ENCODE measurements around the gene PTPRF.

PTPRF gene

GRCh38 chr1:43538969-43539368, 8.3 kb downstream of the PTPRF start:
- no peak for TF ChIP-seq YY1 (IDR thresholded peaks at IDR 0.05; ENCODE audit: low read depth)
- TF ChIP-seq EP300 (IDR thresholded peaks at IDR 0.05; ENCODE audit: borderline replicate concordance) = no peak
- no peak for TF ChIP-seq RAD21 (IDR thresholded peaks at IDR 0.05; ENCODE audit: low read depth)

- TF ChIP-seq CEBPB (IDR thresholded peaks at IDR 0.05) (0 out of 2 replicates have a peak, but pooled peaks have one; percentile 6), RAD21 (IDR thresholded peaks at IDR 0.05; ENCODE audit: low read depth) (no peak), TEAD4 (IDR thresholded peaks at IDR 0.05) (no peak)
Observed at GRCh38 chr1:43539726-43540434, 9.2 kb downstream of the PTPRF start.

- TF ChIP-seq TCF12 (IDR thresholded peaks at IDR 0.05; ENCODE audit: low read depth) (no peak), FOXM1 (IDR thresholded peaks at IDR 0.05; ENCODE audit: borderline replicate concordance, low read depth) (no peak), RAD21 (IDR thresholded peaks at IDR 0.05; ENCODE audit: low read depth) (no peak), NFIC (IDR thresholded peaks at IDR 0.05) (no peak), TAF1 (IDR thresholded peaks at IDR 0.05; ENCODE audit: low read depth) (no peak), TEAD4 (IDR thresholded peaks at IDR 0.05) (no peak), YY1 (IDR thresholded peaks at IDR 0.05; ENCODE audit: low read depth) (no peak), EGR1 (IDR thresholded peaks at IDR 0.05) (no peak), EP300 (IDR thresholded peaks at IDR 0.05; ENCODE audit: borderline replicate concordance) (no peak), MAX (IDR thresholded peaks at IDR 0.05) (no peak), REST (IDR thresholded peaks at IDR 0.05; ENCODE audit: low read depth) (no peak), CREB1 (IDR thresholded peaks at IDR 0.05; ENCODE audit: low read depth) (no peak), USF1 (IDR thresholded peaks at IDR 0.05) (no peak), CEBPB (IDR thresholded peaks at IDR 0.05) (no peak), ZBTB7A (IDR thresholded peaks at IDR 0.05; ENCODE audit: low read depth) (no peak)
Observed at GRCh38 chr1:43540653-43541071, 10.0 kb downstream of the PTPRF start.

- TF ChIP-seq TAF1 (IDR thresholded peaks at IDR 0.05; ENCODE audit: low read depth) (no peak), NFIC (IDR thresholded peaks at IDR 0.05) (no peak), ZBTB7A (IDR thresholded peaks at IDR 0.05; ENCODE audit: low read depth) (no peak), USF1 (IDR thresholded peaks at IDR 0.05) (no peak), CEBPB (IDR thresholded peaks at IDR 0.05) (no peak), EGR1 (IDR thresholded peaks at IDR 0.05) (no peak), RAD21 (IDR thresholded peaks at IDR 0.05; ENCODE audit: low read depth) (no peak), CREB1 (IDR thresholded peaks at IDR 0.05; ENCODE audit: low read depth) (no peak), REST (IDR thresholded peaks at IDR 0.05; ENCODE audit: low read depth) (no peak), TEAD4 (IDR thresholded peaks at IDR 0.05) (no peak), TCF12 (IDR thresholded peaks at IDR 0.05; ENCODE audit: low read depth) (no peak)
Observed at GRCh38 chr1:43541141-43541540, 10.5 kb downstream of the PTPRF start.

- no peak for TF ChIP-seq CEBPB (IDR thresholded peaks at IDR 0.05)
- no peak for TF ChIP-seq REST (IDR thresholded peaks at IDR 0.05; ENCODE audit: low read depth)
- TF ChIP-seq ZBTB7A (IDR thresholded peaks at IDR 0.05; ENCODE audit: low read depth) = no peak
- no peak for TF ChIP-seq TCF12 (IDR thresholded peaks at IDR 0.05; ENCODE audit: low read depth)
- TF ChIP-seq EGR1 (IDR thresholded peaks at IDR 0.05) = no peak
Observed at GRCh38 chr1:43541721-43542401, 11.2 kb downstream of the PTPRF start.
